DMS114 treated with DMSO at 0.1 percent for 48 hours (cell line): ENCODE measurements around the gene TMIGD2.
"Not testable (repeated sequence)": the region's sequence is repeated elsewhere in the genome, so short reads cannot be mapped to it uniquely, and the experiment has no call there.

ENCODE experiments used
- DNase-seq: peaks from one replicate; lab custom pipeline; 2025; ENCODE audit not compliant: unreplicated experiment; lab: John Stamatoyannopoulos, UW

The TMIGD2 gene

GRCh38 chr19:4267901-4268815 is 34.0 kb downstream of the TMIGD2 start:
- no peak for DNase-seq

GRCh38 chr19:4267101-4267900 is 34.9 kb downstream of the TMIGD2 start:
- DNase-seq = no peak

DNA sequence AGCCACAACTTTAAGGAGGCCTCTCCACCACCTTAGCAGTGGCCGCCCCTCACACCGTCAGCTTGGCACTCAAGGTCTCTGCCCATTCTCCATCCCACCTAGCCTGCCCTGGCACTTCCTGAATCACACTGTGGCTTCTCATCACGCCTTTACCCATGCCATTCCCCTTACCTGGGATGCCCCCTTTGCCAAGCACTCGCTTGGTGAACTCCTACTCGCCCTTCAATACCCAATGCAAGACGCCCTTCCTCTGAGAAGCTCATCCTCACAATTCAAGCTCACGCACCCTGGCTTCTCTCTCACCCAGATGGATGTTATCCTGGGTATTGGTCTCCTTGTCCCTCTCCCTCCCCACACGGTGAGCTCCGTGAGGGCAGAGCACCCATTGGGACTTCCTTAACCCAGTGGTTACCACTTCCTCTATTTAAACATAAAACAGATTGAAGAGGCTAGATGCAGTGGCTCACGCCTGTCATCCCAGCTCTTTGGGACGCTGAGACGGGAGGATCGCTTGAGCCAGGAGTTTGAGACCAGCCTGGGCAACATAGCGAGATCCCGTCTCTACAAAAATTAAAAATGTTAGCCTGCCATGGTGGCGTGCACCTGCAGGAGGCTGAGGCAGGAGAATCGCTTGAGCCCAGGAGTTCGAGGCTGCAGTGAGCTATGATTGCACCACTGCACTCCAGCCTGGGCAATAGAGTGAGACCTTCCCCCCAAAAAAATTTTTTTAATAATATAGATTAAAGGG is 35.8 kb downstream of the TMIGD2 start:
- no peak for DNase-seq

GRCh38 chr19:4264812-4265211 is 37.4 kb downstream of the TMIGD2 start:
- DNase-seq = no peak

DNA sequence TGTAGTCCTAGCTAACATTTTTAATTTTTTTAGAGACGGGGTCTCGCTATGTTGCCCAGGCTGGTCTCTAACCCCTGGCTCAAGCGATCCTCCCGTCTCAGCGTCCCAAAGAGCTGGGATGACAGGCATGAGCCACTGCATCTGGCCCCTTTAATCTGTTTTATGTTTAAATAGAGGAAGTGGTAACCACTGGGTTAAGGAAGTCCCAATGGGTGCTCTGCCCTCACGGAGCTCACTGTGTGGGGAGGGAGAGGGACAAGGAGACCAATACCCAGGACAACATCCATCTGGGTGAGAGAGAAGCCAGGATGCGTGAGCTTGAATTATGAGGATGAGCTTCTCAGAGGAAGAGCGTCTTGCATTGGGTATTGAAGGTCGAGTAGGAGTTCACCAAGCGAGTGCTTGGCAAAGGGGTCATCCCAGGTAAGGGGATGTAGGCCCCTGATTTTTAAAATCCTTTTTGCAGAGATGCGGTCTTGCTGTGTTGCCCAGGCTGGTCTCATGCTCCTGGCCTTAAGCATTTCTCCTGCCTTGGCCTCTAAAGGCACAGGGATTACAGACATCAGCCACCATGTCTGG is 41.5 kb downstream of the TMIGD2 start:
- DNase-seq = no peak

DNA sequence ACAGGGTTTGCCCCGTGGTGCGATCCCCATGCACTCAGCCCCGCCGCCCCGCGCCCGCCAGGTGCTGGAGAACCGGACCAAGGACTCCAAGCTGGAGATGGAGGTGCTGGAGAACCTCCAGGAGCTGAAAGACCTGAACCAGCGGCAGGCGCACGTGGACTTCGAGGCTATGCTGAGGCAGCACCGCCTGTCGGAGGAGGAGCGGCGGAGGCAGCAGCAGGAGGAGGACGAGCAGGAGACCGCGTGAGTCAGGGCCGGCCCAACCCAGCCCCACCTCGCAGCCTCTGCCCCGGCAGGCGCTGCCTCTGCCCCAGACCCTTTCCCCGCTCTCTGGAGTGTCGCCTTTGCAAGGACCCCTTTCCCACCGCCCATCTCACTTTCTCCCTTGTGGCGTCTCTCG is 44.0 kb downstream of the TMIGD2 start:
- no peak for DNase-seq

DNA sequence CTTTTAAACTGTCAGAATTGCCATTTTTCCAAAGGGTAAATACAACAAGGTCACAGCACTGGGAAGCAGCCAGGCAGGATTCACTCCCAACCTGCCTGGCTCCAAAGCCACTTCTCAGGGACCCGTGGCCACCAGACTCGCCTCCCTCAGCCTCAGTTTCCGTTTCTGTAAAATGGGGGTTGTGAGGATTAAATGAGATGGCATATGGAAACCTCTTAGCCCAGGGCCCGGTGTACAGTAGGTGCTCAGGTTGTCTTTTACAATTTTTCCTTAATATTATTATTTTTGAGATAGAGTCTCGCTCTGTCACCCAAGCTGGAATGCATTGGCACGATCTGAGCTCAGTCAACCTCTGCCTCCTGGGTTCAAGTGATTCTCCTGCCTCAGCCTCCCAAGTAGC is 45.2 kb downstream of the TMIGD2 start:
- DNase-seq = no peak

- no peak for DNase-seq
These were observed 45.6 kb downstream of the TMIGD2 start for GRCh38 chr19:4256563-4256962.

- DNase-seq = peak; percentile 92
These were observed 55.2 kb downstream of the TMIGD2 start, which contains the start of gene YJU2 for GRCh38 chr19:4246767-4247593. TSS of gene YJU2 (plus strand) at chr19:4247080. CDS start at chr19:4247147, 67 bp downstream.

DNA sequence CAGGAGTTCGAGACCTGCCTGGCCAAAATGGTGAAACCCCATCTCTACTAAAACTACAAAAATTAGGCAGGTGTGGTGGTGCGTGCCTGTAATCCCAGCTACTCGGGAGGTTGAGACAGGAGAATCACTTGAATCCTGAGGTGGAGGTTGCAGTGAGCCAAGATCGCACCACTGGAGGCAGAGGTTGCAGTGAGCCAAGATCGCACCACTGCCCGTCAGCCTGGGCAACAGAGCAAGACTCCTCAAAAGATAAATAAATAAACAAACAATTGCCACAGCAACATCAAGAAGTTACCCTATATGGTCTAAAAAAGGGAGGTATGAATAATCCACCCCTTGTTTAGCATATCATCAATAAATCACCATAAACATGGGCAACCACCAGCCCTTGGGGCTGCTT is 56.3 kb downstream of the TMIGD2 start:
- not testable (repeated sequence) for DNase-seq
